Karpas-422 (cell line): Measurements from ENCODE around the gene NEURL2. TPM values are rescaled to one million over a fixed set of nuclear protein-coding genes. Genes with fewer than 3 reads are reported as not detected.

ENCODE experiments used
- DNase-seq: peaks from one replicate; pipeline ENCODE4 v3.0.0-alpha.2; 2015
- H2AFZ ChIP-seq: fragments of 200-600 bp; sonication (generic); 2 replicates; pipeline ENCODE4 v1.6.1; 2014; ENCODE audit warnings: antibody characterized with exemption, low read length, mixed read lengths
- H3K27ac ChIP-seq: fragments of 200-600 bp; sonication (generic); 2 replicates; pipeline ENCODE4 v1.5.1; 2014; ENCODE audit warnings: mild to moderate bottlenecking, low read length, moderate library complexity
- H3K27me3 ChIP-seq: fragments of 200-600 bp; sonication (generic); 2 replicates; pipeline ENCODE4 v1.6.1; 2014; ENCODE audit warnings: low read length, mixed read lengths
- H3K36me3 ChIP-seq: fragments of 200-600 bp; sonication (generic); 2 replicates; pipeline ENCODE4 v1.6.1; 2014; ENCODE audit warnings: low read length, mixed read lengths; ENCODE audit not compliant: insufficient read depth
- H3K4me1 ChIP-seq: fragments of 200-600 bp; sonication (generic); 2 replicates; pipeline ENCODE4 v1.6.1; 2014; ENCODE audit warnings: mild to moderate bottlenecking, low read length, mixed read lengths
- H3K4me2 ChIP-seq: fragments of 200-600 bp; sonication (generic); 2 replicates; pipeline ENCODE4 v1.6.1; 2014; ENCODE audit warnings: low read length, low read depth, mild to moderate bottlenecking; ENCODE audit not compliant: poor library complexity, severe bottlenecking
- H3K4me3 ChIP-seq: fragments of 200-600 bp; sonication (generic); 2 replicates; pipeline ENCODE4 v1.5.1; 2014; ENCODE audit warnings: mild to moderate bottlenecking, antibody characterized with exemption, low read length, mixed read lengths
- H3K79me2 ChIP-seq: fragments of 200-600 bp; sonication (generic); 2 replicates; pipeline ENCODE4 v1.6.1; 2014; ENCODE audit warnings: mild to moderate bottlenecking, low read length, mixed read lengths
- H3K9ac ChIP-seq: fragments of 200-600 bp; sonication (generic); 2 replicates; pipeline ENCODE4 v1.6.0; 2014; ENCODE audit warnings: low read length
- H3K9me2 ChIP-seq: fragments of 200-600 bp; sonication (generic), shearing (Covaris generic); replicated peaks from 2 replicates; pipeline ENCODE4 v1.6.0; 2014; ENCODE audit warnings: mild to moderate bottlenecking, low read length, moderate library complexity; ENCODE audit not compliant: insufficient read depth
- H3K9me3 ChIP-seq: fragments of 300-700, 200-600 bp; sonication (generic); 2 replicates; pipeline ENCODE4 v1.6.1; 2014; ENCODE audit warnings: low read length, mixed read lengths
- H4K20me1 ChIP-seq: fragments of 200-600 bp; sonication (generic); 2 replicates; pipeline ENCODE4 v1.6.1; 2014; ENCODE audit warnings: mild to moderate bottlenecking, antibody characterized with exemption, low read length, low read depth; ENCODE audit not compliant: insufficient read depth
- total RNA-seq: library from RNA; depleted of rRNA; stranded (reverse); fragments of >200 nt; shearing (Covaris generic); gene quantifications from 2 replicates; pipeline ENCODE4 v1.2.3, GENCODE V29; 2014; ENCODE audit warnings: low replicate concordance

NEURL2 gene
- total RNA-seq, 1 experiment from 2014 or later = 4.3 TPM

- no peak overlapping the region for H3K27ac ChIP-seq
- H3K9me3 ChIP-seq = no peaks in the 10 kb centered on the region
- DNase-seq = no peak
- no peak overlapping the region for H3K4me2 ChIP-seq
- no peak overlapping the region for H3K4me3 ChIP-seq
- peaks cover 7% of the 10 kb centered on the region; the same call in 1 of the 2 replicates for H3K36me3 ChIP-seq
- H2AFZ ChIP-seq = no peak overlapping the region
- no peak overlapping the region for H3K9ac ChIP-seq
- H3K27me3 ChIP-seq = no peaks in the 10 kb centered on the region
- peaks cover 8% of the 10 kb centered on the region for H3K4me1 ChIP-seq
- peaks cover 18% of the 10 kb centered on the region for H3K79me2 ChIP-seq
- H3K9me2 ChIP-seq = no peaks in the 10 kb centered on the region
- H4K20me1 ChIP-seq = no peaks in the 10 kb centered on the region
These were observed 39.5 kb downstream of the NEURL2 start for GRCh38 chr20:45851501-45851900.

DNA sequence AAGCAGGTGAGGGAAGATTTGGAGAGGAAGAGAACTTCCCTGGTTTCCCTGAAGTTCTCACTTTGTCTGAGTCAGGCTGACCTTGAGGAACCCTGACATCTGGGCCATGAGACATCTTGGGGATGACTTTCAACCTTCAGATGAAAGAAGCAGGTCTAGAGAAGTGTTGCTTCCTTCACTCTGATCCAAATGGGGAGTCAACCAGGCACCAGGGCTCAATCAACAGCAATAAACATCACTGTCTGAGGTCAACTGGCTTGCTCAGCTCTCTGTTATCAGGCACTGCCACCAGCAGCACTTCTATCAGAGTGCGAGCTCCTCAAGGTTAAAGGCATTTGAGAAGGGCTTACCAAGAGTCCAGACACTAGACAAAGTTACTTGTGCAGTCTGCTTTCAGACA lies 40.1 kb downstream of the NEURL2 start:
- no peaks in the 10 kb centered on the region for H3K9me3 ChIP-seq
- no peak overlapping the region for H3K4me3 ChIP-seq
- no peaks in the 10 kb centered on the region for H3K27me3 ChIP-seq
- peaks cover 12% of the 10 kb centered on the region for H3K79me2 ChIP-seq
- H3K9ac ChIP-seq = no peak overlapping the region
- peaks cover 11% of the 10 kb centered on the region; the same call in 1 of the 2 replicates for H3K36me3 ChIP-seq
- no peaks in the 10 kb centered on the region for H3K9me2 ChIP-seq
- no peak for DNase-seq
- no peak overlapping the region for H3K27ac ChIP-seq
- peaks cover 3% of the 10 kb centered on the region for H3K4me1 ChIP-seq
- no peak overlapping the region for H3K4me2 ChIP-seq
- H2AFZ ChIP-seq = no peak overlapping the region
- H4K20me1 ChIP-seq = no peaks in the 10 kb centered on the region

GRCh38 chr20:45850238-45850637 lies 40.8 kb downstream of the NEURL2 start:
- no peak for DNase-seq
- Histone ChIP-seq H3K9me3 (no peaks in the 10 kb centered on the region), H3K9me2 (no peaks in the 10 kb centered on the region), H3K36me3 (peaks cover 11% of the 10 kb centered on the region; the same call in 1 of the 2 replicates), H3K9ac (no peak overlapping the region), H3K79me2 (peaks cover 8% of the 10 kb centered on the region; the same call in 1 of the 2 replicates), H3K4me2 (no peak overlapping the region), H3K4me3 (no peak overlapping the region), H3K27ac (no peak overlapping the region), H4K20me1 (no peaks in the 10 kb centered on the region), H2AFZ (no peak overlapping the region), H3K27me3 (no peaks in the 10 kb centered on the region), H3K4me1 (no peaks in the 10 kb centered on the region)

- H3K4me2 ChIP-seq = no peak overlapping the region
- H3K79me2 ChIP-seq = no peaks in the 10 kb centered on the region
- no peak overlapping the region for H3K9ac ChIP-seq
- no peak overlapping the region for H3K4me3 ChIP-seq
- H3K9me2 ChIP-seq = no peaks in the 10 kb centered on the region
- no peak overlapping the region for H2AFZ ChIP-seq
- H3K27ac ChIP-seq = no peak overlapping the region
- H4K20me1 ChIP-seq = no peaks in the 10 kb centered on the region
- no peaks in the 10 kb centered on the region for H3K4me1 ChIP-seq
- H3K36me3 ChIP-seq = peaks cover 9% of the 10 kb centered on the region; the same call in 1 of the 2 replicates
- no peaks in the 10 kb centered on the region for H3K9me3 ChIP-seq
- DNase-seq = no peak
- no peaks in the 10 kb centered on the region for H3K27me3 ChIP-seq
These were observed 41.9 kb downstream of the NEURL2 start for GRCh38 chr20:45848969-45849582.

- Histone ChIP-seq H3K4me1 (peaks cover under 1% of the 10 kb centered on the region; the same call in 1 of the 2 replicates), H3K9me2 (no peaks in the 10 kb centered on the region), H3K4me2 (no peak overlapping the region), H2AFZ (no peak overlapping the region), H3K27me3 (no peaks in the 10 kb centered on the region), H4K20me1 (no peaks in the 10 kb centered on the region), H3K79me2 (no peaks in the 10 kb centered on the region), H3K9ac (no peak overlapping the region), H3K36me3 (peaks cover 9% of the 10 kb centered on the region; the same call in 1 of the 2 replicates), H3K9me3 (no peaks in the 10 kb centered on the region), H3K27ac (no peak overlapping the region), H3K4me3 (no peak overlapping the region)
- no peak for DNase-seq
These were observed 42.6 kb downstream of the NEURL2 start for GRCh38 chr20:45848421-45848820.

GRCh38 chr20:45845452-45845851 lies 45.6 kb downstream of the NEURL2 start:
- Histone ChIP-seq H4K20me1 (no peaks in the 10 kb centered on the region), H3K9me3 (no peaks in the 10 kb centered on the region), H3K27ac (no peak overlapping the region), H3K79me2 (no peaks in the 10 kb centered on the region), H2AFZ (no peak overlapping the region), H3K4me2 (no peak overlapping the region), H3K4me3 (no peak overlapping the region), H3K9me2 (no peaks in the 10 kb centered on the region), H3K27me3 (no peaks in the 10 kb centered on the region), H3K36me3 (peaks cover 9% of the 10 kb centered on the region; the same call in 1 of the 2 replicates), H3K9ac (no peak overlapping the region), H3K4me1 (peaks cover 18% of the 10 kb centered on the region)
- DNase-seq = no peak

- Histone ChIP-seq H3K9ac (no peak overlapping the region), H3K36me3 (peaks cover 6% of the 10 kb centered on the region; the same call in 1 of the 2 replicates), H3K4me1 (peaks cover 18% of the 10 kb centered on the region), H3K9me2 (no peaks in the 10 kb centered on the region), H4K20me1 (no peaks in the 10 kb centered on the region), H2AFZ (no peak overlapping the region), H3K27ac (no peak overlapping the region), H3K79me2 (no peaks in the 10 kb centered on the region), H3K27me3 (no peaks in the 10 kb centered on the region), H3K9me3 (no peaks in the 10 kb centered on the region), H3K4me3 (no peak overlapping the region), H3K4me2 (no peak overlapping the region)
- DNase-seq = no peak
These were observed 47.5 kb downstream of the NEURL2 start for GRCh38 chr20:45843506-45843905.

GRCh38 chr20:45842169-45842812 lies 48.7 kb downstream of the NEURL2 start:
- H3K27me3 ChIP-seq = no peaks in the 10 kb centered on the region
- no peaks in the 10 kb centered on the region for H3K9me2 ChIP-seq
- no peaks in the 10 kb centered on the region for H4K20me1 ChIP-seq
- H3K27ac ChIP-seq = peak overlapping the region; percentile 69
- H3K4me2 ChIP-seq = peak overlapping the region; percentile 35
- peak; percentile 84 for DNase-seq
- peak overlapping the region; percentile 45 for H3K9ac ChIP-seq
- peaks cover 6% of the 10 kb centered on the region; the same call in 1 of the 2 replicates for H3K36me3 ChIP-seq
- no peak overlapping the region for H3K4me3 ChIP-seq
- H3K4me1 ChIP-seq = peaks cover 18% of the 10 kb centered on the region
- H3K79me2 ChIP-seq = no peaks in the 10 kb centered on the region
- no peaks in the 10 kb centered on the region for H3K9me3 ChIP-seq
- no peak overlapping the region for H2AFZ ChIP-seq
